ENCODE results near the gene PTPRD. TPM values are rescaled to one million over a fixed set of nuclear protein-coding genes. Genes with fewer than 3 reads are reported as not detected.
"Not testable (repeated sequence)": the region's sequence is repeated elsewhere in the genome, so short reads cannot be mapped to it uniquely, and the experiment has no call there.

The PTPRD gene
- total RNA-seq, 1 experiment from 2014 or later, result not detected

DNA sequence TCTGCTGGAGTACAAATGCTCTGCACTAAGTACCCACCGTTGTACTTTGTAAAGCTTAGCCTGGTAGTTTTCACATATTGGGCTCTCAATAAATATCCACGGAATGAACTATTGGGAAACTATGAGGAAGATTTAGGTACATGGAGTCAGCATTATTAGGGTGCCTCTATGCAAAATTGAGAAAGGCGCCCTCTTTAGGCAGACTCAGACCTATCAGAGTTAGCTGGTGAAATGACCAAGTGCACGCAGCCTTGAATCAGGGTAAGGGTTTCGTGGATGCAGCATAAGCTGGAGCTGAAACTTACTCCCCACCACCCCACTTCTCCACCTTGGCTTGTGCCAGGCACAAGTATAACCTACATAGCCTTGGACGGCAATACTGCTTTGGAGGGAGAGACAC, 1634.5 kb downstream of the PTPRD start:
- no peak overlapping the region for H3K4me3 ChIP-seq (ENCODE audit: low read depth, low read length, poor library complexity, severe bottlenecking)
- ChIA-PET CTCF (interaction anchor here (0.6 kb wide), 1 partner anchor 1576 kb away, joined by 3 read pairs; no protein-coding TSS in a partner anchor), POLR2A (ENCODE audit: low non-redundant PET) (no interaction called here)
- no TSS peak for BruUV-seq (replicated peaks)
- no peaks in the 10 kb centered on the region for H3K36me3 ChIP-seq (ENCODE audit: insufficient read depth, low read length, poor library complexity, severe bottlenecking)
- intact Hi-C loops (cut with micrococcal nuclease; ENCODE audit: unreplicated experiment), result no loop called here
- H3K27ac ChIP-seq (ENCODE audit: low read depth, low read length, poor library complexity, severe bottlenecking), result no peak overlapping the region
- no peak for DNase-seq (ENCODE audit: low spot score)
- H3K9me3 ChIP-seq (ENCODE audit: low read depth, low read length, poor library complexity, severe bottlenecking), result no peaks in the 10 kb centered on the region
- no peak for TF ChIP-seq EZH2 (IDR thresholded peaks at IDR 0.05; ENCODE audit: borderline replicate concordance, low read depth, low read length, poor library complexity, severe bottlenecking)
- TF ChIP-seq, protein P1, sequence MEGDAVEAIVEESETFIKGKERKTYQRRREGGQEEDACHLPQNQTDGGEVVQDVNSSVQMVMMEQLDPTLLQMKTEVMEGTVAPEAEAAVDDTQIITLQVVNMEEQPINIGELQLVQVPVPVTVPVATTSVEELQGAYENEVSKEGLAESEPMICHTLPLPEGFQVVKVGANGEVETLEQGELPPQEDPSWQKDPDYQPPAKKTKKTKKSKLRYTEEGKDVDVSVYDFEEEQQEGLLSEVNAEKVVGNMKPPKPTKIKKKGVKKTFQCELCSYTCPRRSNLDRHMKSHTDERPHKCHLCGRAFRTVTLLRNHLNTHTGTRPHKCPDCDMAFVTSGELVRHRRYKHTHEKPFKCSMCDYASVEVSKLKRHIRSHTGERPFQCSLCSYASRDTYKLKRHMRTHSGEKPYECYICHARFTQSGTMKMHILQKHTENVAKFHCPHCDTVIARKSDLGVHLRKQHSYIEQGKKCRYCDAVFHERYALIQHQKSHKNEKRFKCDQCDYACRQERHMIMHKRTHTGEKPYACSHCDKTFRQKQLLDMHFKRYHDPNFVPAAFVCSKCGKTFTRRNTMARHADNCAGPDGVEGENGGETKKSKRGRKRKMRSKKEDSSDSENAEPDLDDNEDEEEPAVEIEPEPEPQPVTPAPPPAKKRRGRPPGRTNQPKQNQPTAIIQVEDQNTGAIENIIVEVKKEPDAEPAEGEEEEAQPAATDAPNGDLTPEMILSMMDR (conservative IDR thresholded peaks at IDR 0.05; ENCODE audit: low read depth, low read length), result no peak
- no peaks in the 10 kb centered on the region for H3K4me1 ChIP-seq (ENCODE audit: insufficient read depth, low read length, poor library complexity, severe bottlenecking)
- H3K27me3 ChIP-seq (replicated peaks; ENCODE audit: insufficient read depth, low read depth, low read length, poor library complexity), result no peaks in the 10 kb centered on the region

DNA sequence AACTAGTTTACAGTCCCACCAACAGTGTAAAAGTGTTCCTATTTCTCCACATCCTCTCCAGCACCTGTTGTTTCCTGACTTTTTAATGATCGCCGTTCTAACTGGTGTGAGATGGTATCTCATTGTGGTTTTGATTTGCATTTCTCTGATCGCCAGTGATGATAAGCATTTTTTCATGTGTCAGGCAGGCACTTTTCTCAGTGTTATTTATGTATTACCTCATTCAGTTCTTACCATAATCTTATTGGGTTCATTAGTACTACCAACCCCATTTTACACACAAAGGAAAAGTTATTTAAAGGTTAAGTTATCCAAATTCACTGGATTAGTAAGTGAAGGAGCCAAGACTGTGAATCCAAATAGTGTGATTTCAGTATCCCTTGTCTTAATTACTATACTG, 1644.5 kb downstream of the PTPRD start:
- H3K4me1 ChIP-seq (ENCODE audit: insufficient read depth, low read length, poor library complexity, severe bottlenecking); intact Hi-C loops (cut with micrococcal nuclease; ENCODE audit: unreplicated experiment); H3K9me3 ChIP-seq (ENCODE audit: low read depth, low read length, poor library complexity, severe bottlenecking); H3K27me3 ChIP-seq (replicated peaks; ENCODE audit: insufficient read depth, low read depth, low read length, poor library complexity); DNase-seq (ENCODE audit: low spot score); H3K36me3 ChIP-seq (ENCODE audit: insufficient read depth, low read length, poor library complexity, severe bottlenecking); POLR2A ChIA-PET (ENCODE audit: low non-redundant PET); H3K4me3 ChIP-seq (ENCODE audit: low read depth, low read length, poor library complexity, severe bottlenecking); CTCF ChIA-PET; BruUV-seq (replicated peaks); H3K27ac ChIP-seq (ENCODE audit: low read depth, low read length, poor library complexity, severe bottlenecking): not testable (repeated sequence)

DNA sequence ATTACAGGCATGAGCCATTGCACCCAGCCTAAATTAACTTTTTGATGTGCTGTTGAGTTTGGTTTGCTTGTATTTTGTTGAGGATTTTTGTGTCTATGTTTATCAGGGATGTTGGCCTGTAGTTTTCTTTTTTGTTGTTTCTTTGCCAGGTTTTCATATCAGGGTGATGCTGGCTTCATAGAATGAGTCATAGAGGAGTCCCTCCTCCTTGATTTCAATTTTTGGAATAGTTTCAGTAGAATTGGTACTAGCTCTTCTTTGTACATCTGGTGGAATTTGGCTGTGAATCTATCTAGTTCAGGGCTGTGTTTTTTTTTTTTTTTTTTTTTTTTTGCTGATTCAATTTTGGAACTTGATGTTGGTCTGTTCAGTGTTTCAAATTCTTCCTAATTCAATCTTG, 1648.9 kb downstream of the PTPRD start:
- POLR2A ChIA-PET (ENCODE audit: low non-redundant PET), result no interaction called here

DNA sequence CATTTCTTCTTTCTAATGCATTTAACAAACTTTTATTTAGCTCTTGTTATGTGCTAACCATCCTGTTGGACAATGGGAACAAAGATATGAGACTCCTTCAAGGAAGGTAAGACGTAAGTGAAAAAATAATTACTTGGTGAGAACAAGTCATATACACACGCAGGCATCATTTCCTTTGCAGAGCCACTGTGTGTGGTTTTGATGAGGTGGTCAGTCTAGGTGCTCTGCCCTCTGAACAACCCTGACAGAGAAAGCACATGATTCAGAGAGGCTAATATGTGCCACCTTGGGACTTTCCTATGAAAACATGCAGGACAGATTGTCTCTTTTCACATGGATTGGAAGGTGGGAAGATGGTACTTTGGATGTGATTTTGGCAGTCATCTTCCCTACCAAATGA, 1650.7 kb downstream of the PTPRD start:
- no peaks in the 10 kb centered on the region for H3K27me3 ChIP-seq (replicated peaks; ENCODE audit: insufficient read depth, low read depth, low read length, poor library complexity)
- CTCF ChIA-PET, result no interaction called here
- POLR2A ChIA-PET (ENCODE audit: low non-redundant PET), result no interaction called here
- DNase-seq (ENCODE audit: low spot score), result no peak
- no peaks in the 10 kb centered on the region for H3K9me3 ChIP-seq (ENCODE audit: low read depth, low read length, poor library complexity, severe bottlenecking)
- TF ChIP-seq, protein P1 (conservative IDR thresholded peaks at IDR 0.05; ENCODE audit: low read depth, low read length), result no peak
- TF ChIP-seq EZH2 (IDR thresholded peaks at IDR 0.05; ENCODE audit: borderline replicate concordance, low read depth, low read length, poor library complexity, severe bottlenecking), result no peak
- H3K36me3 ChIP-seq (ENCODE audit: insufficient read depth, low read length, poor library complexity, severe bottlenecking), result no peaks in the 10 kb centered on the region
- intact Hi-C loops (cut with micrococcal nuclease; ENCODE audit: unreplicated experiment), result no loop called here
- no peaks in the 10 kb centered on the region for H3K4me1 ChIP-seq (ENCODE audit: insufficient read depth, low read length, poor library complexity, severe bottlenecking)
- no TSS peak for BruUV-seq (replicated peaks)
- H3K4me3 ChIP-seq (ENCODE audit: low read depth, low read length, poor library complexity, severe bottlenecking), result no peak overlapping the region
- no peak overlapping the region for H3K27ac ChIP-seq (ENCODE audit: low read depth, low read length, poor library complexity, severe bottlenecking)

More for the DNA sequence above, 1648.9 kb downstream of the PTPRD start:
- H3K4me1 ChIP-seq (ENCODE audit: insufficient read depth, low read length, poor library complexity, severe bottlenecking), result no peaks in the 10 kb centered on the region
- intact Hi-C loops (cut with micrococcal nuclease; ENCODE audit: unreplicated experiment), result no loop called here
- no peaks in the 10 kb centered on the region for H3K9me3 ChIP-seq (ENCODE audit: low read depth, low read length, poor library complexity, severe bottlenecking)
- H3K36me3 ChIP-seq (ENCODE audit: insufficient read depth, low read length, poor library complexity, severe bottlenecking), result no peaks in the 10 kb centered on the region
- no peak for DNase-seq (ENCODE audit: low spot score)
- H3K4me3 ChIP-seq (ENCODE audit: low read depth, low read length, poor library complexity, severe bottlenecking), result no peak overlapping the region
- TF ChIP-seq EZH2 (IDR thresholded peaks at IDR 0.05; ENCODE audit: borderline replicate concordance, low read depth, low read length, poor library complexity, severe bottlenecking), result no peak
- TF ChIP-seq, protein P1 (conservative IDR thresholded peaks at IDR 0.05; ENCODE audit: low read depth, low read length), result no peak
- H3K27ac ChIP-seq (ENCODE audit: low read depth, low read length, poor library complexity, severe bottlenecking), result no peak overlapping the region
- BruUV-seq (replicated peaks), result no TSS peak
- H3K27me3 ChIP-seq (replicated peaks; ENCODE audit: insufficient read depth, low read depth, low read length, poor library complexity), result no peaks in the 10 kb centered on the region
- CTCF ChIA-PET, result no interaction called here
